ENCODE measurements around the gene ARHGEF19. TPM values are rescaled to one million over a fixed set of nuclear protein-coding genes. Genes with fewer than 3 reads are reported as not detected.
"Not testable (repeated sequence)": the region's sequence is repeated elsewhere in the genome, so short reads cannot be mapped to it uniquely, and the experiment has no call there.

ARHGEF19 gene
- 1 to 10 TPM; 4.4 to 4.5 TPM for total RNA-seq

DNA sequence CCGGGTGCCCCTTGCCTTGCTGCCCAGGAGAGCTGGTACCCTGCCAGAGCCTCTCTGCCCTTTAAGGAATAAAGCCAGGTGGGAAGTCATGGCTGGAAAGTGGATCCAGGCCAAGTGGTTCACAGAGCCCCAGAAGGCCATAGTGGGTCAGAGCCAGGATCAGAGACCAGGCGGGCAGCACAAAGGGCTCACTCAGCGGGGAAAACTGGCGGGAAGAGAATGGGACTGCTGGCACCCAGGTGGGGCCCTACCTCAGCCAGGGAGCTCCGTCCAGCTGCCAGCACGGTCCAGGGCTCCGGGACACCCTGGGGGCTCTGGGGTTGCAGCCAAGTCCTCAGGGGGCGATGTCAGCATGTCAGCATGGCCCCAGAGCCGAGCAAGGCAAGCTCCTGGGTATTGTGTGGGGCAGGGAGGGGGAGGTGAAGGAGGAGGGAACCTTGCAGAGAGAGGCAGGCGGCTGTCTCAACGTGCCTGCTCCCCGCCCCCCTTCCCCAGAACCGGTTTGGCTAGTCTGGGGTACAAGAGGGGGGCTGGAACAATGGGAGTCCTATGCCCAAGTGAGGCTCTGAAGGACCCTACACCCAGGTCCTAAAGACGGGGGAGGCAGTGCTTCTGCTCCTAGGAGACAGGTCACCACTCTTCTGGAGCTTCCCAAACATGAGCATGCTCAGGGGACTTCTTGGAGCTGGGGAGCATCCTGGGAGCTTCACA, at the start of gene ARHGEF19:
ARHGEF19 (minus strand) TSS at position 402 of the 711 bp plus-strand sequence. CDS start 3,598 bp downstream, outside the sequence.
- Mint-ChIP-seq H3K27ac (no peak within 1 kb of the TSS), H3K36me3 (no peaks in the 10 kb centered on the region), H3K9me3 (no peaks in the 10 kb centered on the region), H3K4me3 (no peak within 1 kb of the TSS), H3K4me1 (peaks cover 8% of the 10 kb centered on the region), H3K27me3 (peaks cover 5% of the 10 kb centered on the region)
- DNase-seq = no peak

DNA sequence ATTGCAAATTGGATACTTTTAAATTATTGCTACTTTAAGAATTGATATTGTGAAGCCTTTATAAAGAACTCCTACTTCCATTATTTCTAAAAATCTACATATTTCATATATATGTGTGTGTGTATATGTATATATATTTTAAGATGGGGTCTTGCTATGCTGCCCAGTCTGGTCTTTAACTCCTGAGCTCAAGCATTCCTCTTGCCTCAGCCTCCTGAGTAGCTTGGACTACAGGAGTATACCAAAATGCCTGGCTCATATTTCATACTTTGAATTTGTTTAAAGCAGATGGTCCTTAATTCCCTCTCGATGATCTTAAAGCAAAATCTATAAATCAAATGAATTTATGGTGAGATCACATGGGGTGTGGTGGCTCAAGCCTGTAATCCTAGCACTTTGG, 49.6 kb upstream of the ARHGEF19 start:
- H3K36me3 Mint-ChIP-seq = no peaks in the 10 kb centered on the region

DNA sequence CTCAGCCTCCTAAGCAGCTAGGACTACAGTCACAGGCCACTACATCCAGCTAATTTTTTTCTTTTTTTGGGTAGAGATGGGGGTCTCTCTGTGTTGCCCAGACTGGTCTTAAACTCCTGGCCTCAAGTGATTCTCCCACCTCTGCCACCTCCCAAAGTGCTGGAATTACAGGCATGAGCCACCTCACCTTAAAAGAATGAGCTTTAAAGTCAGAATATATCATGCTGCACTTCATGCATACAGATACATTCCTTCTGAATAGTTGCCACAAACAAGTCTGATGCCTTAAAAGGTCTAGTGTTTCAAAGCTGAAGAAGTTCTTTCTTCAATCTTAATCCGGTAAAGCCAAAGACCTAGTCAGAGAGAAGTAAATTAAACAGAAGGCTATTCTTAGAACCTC, 48.4 kb upstream of the ARHGEF19 start:
- no peaks in the 10 kb centered on the region for H3K36me3 Mint-ChIP-seq
- no peak overlapping the region for H3K4me3 Mint-ChIP-seq
- H3K9me3 Mint-ChIP-seq = no peaks in the 10 kb centered on the region
- H3K27ac Mint-ChIP-seq = no peak overlapping the region
- peaks cover 2% of the 10 kb centered on the region for H3K4me1 Mint-ChIP-seq
- DNase-seq = no peak
- H3K27me3 Mint-ChIP-seq = no peaks in the 10 kb centered on the region

More for the DNA sequence above, 49.6 kb upstream of the ARHGEF19 start:
- peaks cover 10% of the 10 kb centered on the region for H3K4me1 Mint-ChIP-seq
- no peak overlapping the region for H3K4me3 Mint-ChIP-seq
- DNase-seq = no peak
- H3K27me3 Mint-ChIP-seq = no peaks in the 10 kb centered on the region
- no peaks in the 10 kb centered on the region for H3K9me3 Mint-ChIP-seq
- no peak overlapping the region for H3K27ac Mint-ChIP-seq

DNA sequence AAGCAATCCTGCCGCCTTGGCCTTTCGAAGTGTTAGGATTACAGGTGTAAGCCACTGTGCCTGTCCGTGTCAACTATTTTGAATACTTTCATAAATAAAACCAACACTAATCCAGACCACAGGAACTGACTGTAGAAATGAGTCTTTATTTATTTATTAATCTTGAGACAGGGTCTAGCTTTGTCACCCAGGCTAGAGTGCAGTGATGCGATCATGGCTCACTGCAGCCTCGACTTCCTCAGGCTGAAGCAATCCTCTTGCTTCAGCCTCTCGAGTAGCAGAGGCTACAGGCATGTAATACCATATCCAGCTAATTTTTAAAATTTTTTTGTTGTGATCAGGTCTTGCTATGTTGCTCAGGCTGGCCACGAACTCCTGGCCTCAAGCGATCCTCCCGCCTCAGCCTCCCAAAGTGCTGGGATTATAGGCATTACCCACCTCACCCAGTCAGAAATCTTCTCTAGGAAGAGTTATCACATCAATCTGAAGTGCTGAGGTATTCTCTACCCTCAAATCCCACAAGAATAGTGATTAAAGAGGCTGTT, 46.2 kb upstream of the ARHGEF19 start:
- H3K9me3 Mint-ChIP-seq = no peaks in the 10 kb centered on the region
- H3K27me3 Mint-ChIP-seq = no peaks in the 10 kb centered on the region
- no peaks in the 10 kb centered on the region for H3K36me3 Mint-ChIP-seq
- no peak overlapping the region for H3K4me3 Mint-ChIP-seq
- H3K4me1 Mint-ChIP-seq = peaks cover 5% of the 10 kb centered on the region
- H3K27ac Mint-ChIP-seq = no peak overlapping the region
- DNase-seq = no peak

DNA sequence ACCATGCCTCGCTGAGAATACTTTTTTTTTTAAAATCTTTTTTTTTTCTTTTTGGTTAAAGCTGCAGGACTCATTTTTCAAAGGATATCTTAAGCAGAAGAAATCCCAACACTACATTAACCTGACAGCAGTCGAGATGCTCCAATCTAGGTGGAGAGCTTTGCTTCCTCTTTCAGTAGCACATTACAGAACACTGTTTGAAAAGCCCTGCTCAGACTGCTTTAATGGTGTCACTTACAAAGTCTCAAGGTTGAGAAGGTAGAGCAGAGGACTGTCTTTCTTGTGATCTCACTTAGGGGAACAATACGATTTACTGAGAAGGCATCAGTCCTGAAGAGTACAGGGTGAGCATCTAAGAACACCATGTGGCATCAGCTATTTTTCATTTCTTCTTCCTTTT, 45.5 kb upstream of the ARHGEF19 start:
- Mint-ChIP-seq H3K4me3 (no peak overlapping the region), H3K27ac (no peak overlapping the region), H3K27me3 (no peaks in the 10 kb centered on the region), H3K4me1 (peaks cover 7% of the 10 kb centered on the region), H3K36me3 (no peaks in the 10 kb centered on the region), H3K9me3 (no peaks in the 10 kb centered on the region)
- no peak for DNase-seq

DNA sequence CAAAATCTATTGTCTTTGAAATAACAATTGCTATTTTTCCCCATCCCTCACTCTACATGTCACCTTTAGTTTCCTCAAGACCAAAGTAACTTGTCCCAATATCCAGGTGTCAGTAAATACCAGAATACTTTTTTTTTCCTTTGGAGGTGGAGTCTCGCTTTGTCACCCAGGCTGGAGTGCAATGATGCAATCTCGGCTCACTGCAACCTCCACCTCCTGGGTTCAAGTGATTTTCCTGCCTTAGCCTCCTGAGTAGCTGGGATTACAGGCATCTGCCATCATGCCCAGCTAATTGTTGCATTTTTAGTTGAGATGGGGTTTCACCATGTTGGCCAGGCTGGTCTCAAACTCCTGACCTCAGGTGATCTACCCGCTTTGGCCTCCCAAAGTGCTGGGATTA, 45.1 kb upstream of the ARHGEF19 start:
- not testable (repeated sequence) for H3K27me3 Mint-ChIP-seq, H3K9me3 Mint-ChIP-seq, H3K4me1 Mint-ChIP-seq, H3K4me3 Mint-ChIP-seq, H3K36me3 Mint-ChIP-seq, H3K27ac Mint-ChIP-seq, DNase-seq

DNA sequence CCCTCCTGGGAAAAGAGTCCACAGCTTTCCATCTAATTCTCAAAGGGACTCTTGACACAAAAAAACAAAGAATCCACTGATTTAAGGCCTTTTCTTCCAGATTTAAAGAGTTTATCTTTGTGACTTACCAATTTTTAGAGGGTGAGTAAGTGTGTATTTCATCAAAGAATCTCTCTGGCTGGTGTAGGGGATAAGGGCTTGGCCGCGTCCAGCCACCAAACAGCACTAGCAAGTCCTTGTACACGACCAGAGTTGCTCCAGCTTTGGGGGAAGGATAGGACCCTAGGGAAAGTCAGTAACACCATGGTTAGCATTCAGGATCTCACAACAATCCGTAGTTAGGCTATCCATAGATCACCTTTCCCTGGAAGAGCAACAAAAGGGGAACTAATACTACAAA, 44.0 kb upstream of the ARHGEF19 start:
- Mint-ChIP-seq H3K27me3 (no peaks in the 10 kb centered on the region), H3K4me3 (no peak overlapping the region), H3K27ac (no peak overlapping the region), H3K9me3 (no peaks in the 10 kb centered on the region), H3K36me3 (peaks cover 3% of the 10 kb centered on the region), H3K4me1 (peaks cover 7% of the 10 kb centered on the region)
- DNase-seq = no peak

DNA sequence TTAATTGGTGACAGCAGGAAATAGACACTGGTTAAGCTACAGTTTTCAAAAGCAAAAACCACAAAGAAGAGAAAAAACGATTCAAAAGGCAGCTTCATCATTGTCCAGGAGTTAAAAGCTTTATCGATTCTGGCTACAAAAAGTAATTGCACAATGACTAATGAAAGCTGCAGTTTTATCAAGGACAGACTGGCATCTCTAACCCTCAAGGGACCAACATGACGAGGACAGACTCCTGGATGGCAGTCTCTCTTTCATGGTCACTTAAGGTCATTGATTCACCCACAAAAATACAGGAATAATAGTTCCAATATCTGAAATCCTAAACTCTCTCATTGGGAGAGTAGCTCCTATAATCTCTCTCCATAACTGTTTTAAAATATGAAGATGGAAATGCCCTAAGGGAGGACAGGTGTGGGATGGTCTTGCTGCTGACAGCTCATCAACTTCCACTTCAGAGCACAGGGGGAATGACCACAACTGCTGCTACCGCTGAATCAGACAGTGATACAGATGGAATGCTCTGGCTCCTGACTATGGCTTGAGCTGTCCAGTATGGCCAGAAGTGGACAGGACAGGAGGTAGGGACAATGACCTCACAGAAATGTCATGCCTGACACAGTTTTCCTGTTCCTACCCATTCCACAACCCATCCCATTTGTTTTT, 41.9 kb upstream of the ARHGEF19 start:
- peaks cover 7% of the 10 kb centered on the region for H3K36me3 Mint-ChIP-seq
- H3K4me3 Mint-ChIP-seq = no peak overlapping the region
- no peaks in the 10 kb centered on the region for H3K27me3 Mint-ChIP-seq
- DNase-seq = no peak
- no peaks in the 10 kb centered on the region for H3K9me3 Mint-ChIP-seq
- H3K4me1 Mint-ChIP-seq = peaks cover 20% of the 10 kb centered on the region
- peak overlapping the region; percentile 44 for H3K27ac Mint-ChIP-seq

DNA sequence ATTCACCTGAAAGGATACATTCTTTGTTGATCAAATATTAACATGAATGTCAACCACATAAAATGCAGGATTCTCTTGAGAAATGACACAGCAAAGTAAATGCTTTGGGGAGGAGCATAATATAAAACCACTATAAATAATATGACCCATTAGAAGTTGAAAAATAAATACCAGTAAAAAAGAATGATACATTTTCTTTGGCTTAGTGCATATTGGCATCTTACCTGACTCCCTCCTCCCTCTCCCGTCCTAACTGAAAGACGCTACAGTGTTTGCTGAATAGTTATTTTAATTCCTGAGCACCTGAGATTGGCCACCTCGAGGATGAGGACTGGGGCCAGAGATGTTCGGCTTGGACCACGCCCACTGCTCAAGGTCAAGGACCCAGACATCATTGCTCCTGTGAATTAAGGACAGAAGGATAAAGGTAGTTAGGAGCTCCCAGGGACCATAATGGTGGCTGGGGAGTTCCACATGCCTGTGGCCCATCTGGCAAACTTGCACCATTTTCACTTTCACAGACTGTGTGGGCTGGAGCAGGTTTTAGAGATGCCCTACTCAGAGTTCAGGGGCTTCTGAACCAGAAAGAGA, 41.0 kb upstream of the ARHGEF19 start:
- Mint-ChIP-seq H3K27ac (no peak overlapping the region), H3K4me3 (no peak overlapping the region)

DNA sequence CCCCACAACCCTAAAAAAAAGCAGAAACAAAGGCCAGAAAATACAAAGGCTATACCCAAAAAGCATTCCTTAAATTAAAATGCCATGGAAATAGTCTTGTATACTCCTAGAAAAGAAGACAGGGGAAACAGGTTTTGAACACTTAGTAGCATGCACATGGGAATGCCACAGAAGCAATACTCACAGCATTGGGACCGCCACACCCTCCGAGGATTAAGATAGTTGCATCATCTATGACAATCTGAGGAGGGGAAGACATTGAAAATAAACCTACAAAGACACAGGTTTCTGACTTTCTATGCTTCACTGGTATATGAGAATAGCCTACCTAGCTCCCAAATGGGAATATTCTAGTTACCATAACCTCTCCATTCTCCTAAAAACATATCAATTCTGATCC, 40.5 kb upstream of the ARHGEF19 start:
- peaks cover 7% of the 10 kb centered on the region for H3K36me3 Mint-ChIP-seq
- H3K9me3 Mint-ChIP-seq = no peaks in the 10 kb centered on the region
- H3K27ac Mint-ChIP-seq = no peak overlapping the region
- H3K4me1 Mint-ChIP-seq = peaks cover 30% of the 10 kb centered on the region
- no peak for DNase-seq
- no peaks in the 10 kb centered on the region for H3K27me3 Mint-ChIP-seq
- no peak overlapping the region for H3K4me3 Mint-ChIP-seq

More for the DNA sequence above, 41.0 kb upstream of the ARHGEF19 start:
- H3K4me1 Mint-ChIP-seq = peaks cover 29% of the 10 kb centered on the region
- H3K9me3 Mint-ChIP-seq = no peaks in the 10 kb centered on the region
- peaks cover 7% of the 10 kb centered on the region for H3K36me3 Mint-ChIP-seq
- no peaks in the 10 kb centered on the region for H3K27me3 Mint-ChIP-seq
- DNase-seq = no peak

DNA sequence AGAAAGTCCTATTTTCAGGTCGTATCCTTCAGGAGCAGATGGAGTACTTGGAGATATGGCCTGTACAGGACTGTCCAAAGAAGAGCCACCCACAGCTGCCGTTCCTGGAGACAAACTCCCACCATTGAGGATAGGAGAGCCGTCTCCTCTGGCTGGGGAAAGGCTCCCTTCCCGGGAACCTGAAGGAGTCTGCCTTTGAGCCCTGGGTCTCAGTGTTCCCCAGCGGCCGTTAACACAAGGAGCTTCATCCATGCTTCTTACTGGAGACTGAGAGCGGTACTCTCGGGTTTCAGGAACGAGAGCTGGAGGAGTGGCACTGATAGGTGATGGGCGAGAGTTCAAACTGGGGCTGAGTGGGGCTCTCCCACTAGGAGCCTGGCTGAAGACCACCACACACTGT, 38.9 kb upstream of the ARHGEF19 start:
- H3K4me3 Mint-ChIP-seq = no peak overlapping the region
- DNase-seq = no peak
- peaks cover 30% of the 10 kb centered on the region for H3K4me1 Mint-ChIP-seq
- no peak overlapping the region for H3K27ac Mint-ChIP-seq
- no peaks in the 10 kb centered on the region for H3K27me3 Mint-ChIP-seq
- H3K9me3 Mint-ChIP-seq = no peaks in the 10 kb centered on the region
- peaks cover 7% of the 10 kb centered on the region for H3K36me3 Mint-ChIP-seq

DNA sequence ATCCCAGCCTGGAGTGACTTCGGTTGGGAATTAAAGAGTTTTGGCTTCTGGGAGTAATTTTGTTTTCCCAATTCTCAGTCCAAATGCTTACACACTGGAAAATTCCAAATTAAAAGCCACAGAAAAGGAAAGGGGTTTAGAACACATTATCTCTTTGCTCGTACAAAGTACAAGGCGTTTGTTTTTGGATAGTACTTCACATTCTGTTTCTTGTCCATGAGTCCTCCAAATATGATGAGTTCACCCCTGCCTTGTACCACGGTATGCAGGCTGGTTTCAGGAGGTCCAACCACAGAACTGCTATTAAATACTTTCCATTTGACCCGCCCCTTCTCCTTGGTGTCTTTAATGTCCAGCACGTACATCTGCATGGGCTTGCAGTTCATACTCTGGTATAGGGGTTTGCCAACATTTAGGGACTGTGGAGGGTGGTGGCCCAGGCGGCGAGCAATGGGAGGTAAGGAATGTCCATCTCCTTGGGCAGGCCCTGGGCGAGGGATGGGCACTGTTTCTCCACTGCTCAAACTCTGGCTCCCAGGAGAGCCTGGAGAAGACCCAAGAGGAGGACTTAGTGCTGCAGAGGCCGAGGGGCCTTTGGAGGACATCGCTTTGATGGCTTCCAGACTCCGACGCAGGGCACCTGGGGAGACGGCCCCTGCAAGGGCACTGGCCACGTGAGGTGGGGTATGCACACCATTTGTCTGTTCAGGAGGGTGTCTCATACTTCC, 38.2 kb upstream of the ARHGEF19 start:
- Mint-ChIP-seq H3K27me3 (no peaks in the 10 kb centered on the region), H3K36me3 (peaks cover 7% of the 10 kb centered on the region), H3K4me3 (no peak overlapping the region), H3K4me1 (peaks cover 30% of the 10 kb centered on the region), H3K9me3 (no peaks in the 10 kb centered on the region), H3K27ac (no peak overlapping the region)
- no peak for DNase-seq

DNA sequence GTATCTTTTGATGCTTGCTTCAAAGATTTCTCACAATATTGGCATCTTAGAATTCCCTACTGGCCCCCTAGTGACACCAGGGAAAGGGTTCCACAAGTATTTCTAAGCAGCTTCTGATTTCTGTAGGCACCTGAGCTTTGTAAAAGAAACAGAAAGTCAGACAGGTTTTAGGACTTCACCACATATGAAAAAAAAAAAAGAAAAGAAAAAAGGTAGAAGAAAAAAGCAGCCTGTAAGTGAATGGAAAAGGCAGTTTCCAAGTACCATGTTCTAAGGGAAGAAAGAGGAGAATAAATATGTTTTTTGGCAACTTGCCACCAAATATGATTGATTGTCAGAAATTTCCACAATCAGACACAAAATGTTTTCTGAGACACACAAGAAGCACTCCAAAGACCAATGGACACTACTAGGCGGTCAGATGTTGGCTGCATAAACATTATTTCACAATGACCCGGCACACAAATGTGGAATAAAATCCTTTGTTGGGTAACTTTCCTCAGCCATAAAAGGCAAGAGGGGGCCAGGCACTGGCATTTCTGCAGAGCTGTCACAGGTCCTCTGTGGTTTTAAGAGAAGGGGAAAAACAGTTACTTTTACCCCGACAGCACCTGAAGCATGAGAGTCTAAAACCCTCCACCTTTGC, 37.3 kb upstream of the ARHGEF19 start:
- Mint-ChIP-seq H3K9me3 (no peaks in the 10 kb centered on the region), H3K4me1 (peaks cover 30% of the 10 kb centered on the region), H3K4me3 (no peak overlapping the region), H3K27ac (peak overlapping the region; percentile 72), H3K36me3 (peaks cover 7% of the 10 kb centered on the region), H3K27me3 (no peaks in the 10 kb centered on the region)
- no peak for DNase-seq

DNA sequence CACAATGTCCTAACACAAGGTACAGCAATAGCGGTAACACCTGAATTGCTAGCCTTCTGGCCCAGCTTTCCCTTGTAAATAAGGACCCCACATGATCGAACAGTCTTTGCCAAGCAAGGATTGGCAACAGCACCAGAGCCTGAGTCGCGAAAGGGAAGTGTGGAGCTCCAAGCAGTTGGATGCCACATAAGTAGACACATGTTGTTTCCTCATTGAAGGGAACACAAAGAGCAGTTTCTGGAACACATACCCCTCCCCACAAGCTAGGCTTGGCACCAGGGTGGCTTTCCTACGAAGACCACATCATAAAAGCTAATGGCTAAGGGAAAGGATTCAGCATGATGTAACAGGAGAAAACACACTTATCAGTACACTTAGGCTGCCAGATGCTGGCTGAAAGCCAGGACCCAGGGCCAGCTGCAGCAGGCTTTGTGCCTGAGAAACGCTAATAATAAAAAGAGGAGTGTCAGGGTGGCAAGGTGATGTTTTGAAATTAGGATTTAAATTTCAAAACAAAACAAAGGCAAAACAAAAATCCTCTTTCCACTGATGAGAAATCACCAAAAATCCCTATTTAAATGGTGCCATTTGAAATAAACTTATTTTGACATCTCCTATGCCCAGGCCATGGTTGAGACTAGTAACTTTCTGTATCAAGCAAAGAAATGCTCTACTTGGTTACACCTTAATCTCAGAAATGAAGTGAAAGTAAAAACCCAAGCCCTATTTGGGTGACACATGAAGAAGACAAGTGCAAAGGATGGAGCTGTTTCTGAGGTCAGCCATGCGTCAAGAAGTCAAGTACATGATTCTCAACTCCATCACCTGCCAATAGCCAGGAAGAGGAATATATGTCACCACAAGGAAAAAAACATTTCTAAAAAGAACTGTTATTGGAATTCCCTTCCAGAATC, 36.4 kb upstream of the ARHGEF19 start:
- H3K4me3 Mint-ChIP-seq = no peak overlapping the region
- H3K9me3 Mint-ChIP-seq = no peaks in the 10 kb centered on the region
- H3K36me3 Mint-ChIP-seq = peaks cover 7% of the 10 kb centered on the region
- DNase-seq = no peak
- peak overlapping the region; percentile 72 for H3K27ac Mint-ChIP-seq
- peaks cover 29% of the 10 kb centered on the region for H3K4me1 Mint-ChIP-seq
- no peaks in the 10 kb centered on the region for H3K27me3 Mint-ChIP-seq

Measured in activated naive CD8-positive, alpha-beta T cell treated with anti-CD3 and anti-CD28 coated beads for 36 hours (primary cell).